NCI-H2227 treated with DMSO at 0.1 percent for 48 hours (cell line): ENCODE data around the gene APLP2.

Source experiments
- DNase-seq: peaks from one replicate; lab custom pipeline; 2025; lab: John Stamatoyannopoulos, UW

Gene APLP2

GRCh38 chr11:130120045-130120444, 50.4 kb downstream of the APLP2 start:
- no peak for DNase-seq

GRCh38 chr11:130121445-130121978, 51.8 kb downstream of the APLP2 start:
- DNase-seq: no peak

- DNase-seq: no peak
These were observed 52.5 kb downstream of the APLP2 start for GRCh38 chr11:130122141-130122575.

- DNase-seq: no peak
These were observed 53.8 kb downstream of the APLP2 start for GRCh38 chr11:130123414-130124040.

GRCh38 chr11:130124096-130124495, 54.4 kb downstream of the APLP2 start:
- DNase-seq: no peak

- no peak for DNase-seq
These were observed 55.9 kb downstream of the APLP2 start for GRCh38 chr11:130125638-130126037.

GRCh38 chr11:130126516-130126915, 56.8 kb downstream of the APLP2 start:
- DNase-seq: no peak

GRCh38 chr11:130127509-130127908, 57.8 kb downstream of the APLP2 start:
- no peak for DNase-seq

GRCh38 chr11:130128626-130129025, 58.9 kb downstream of the APLP2 start:
- no peak for DNase-seq

GRCh38 chr11:130129922-130130321, 60.2 kb downstream of the APLP2 start:
- no peak for DNase-seq

- peak; percentile 46 for DNase-seq
These were observed 62.5 kb downstream of the APLP2 start for GRCh38 chr11:130131961-130132850.

- no peak for DNase-seq
These were observed 64.0 kb downstream of the APLP2 start for GRCh38 chr11:130133716-130134115.

- DNase-seq: no peak
These were observed 66.4 kb downstream of the APLP2 start for GRCh38 chr11:130136107-130136506.

- DNase-seq: no peak
These were observed 68.3 kb downstream of the APLP2 start for GRCh38 chr11:130137999-130138398.

GRCh38 chr11:130139401-130139800, 69.7 kb downstream of the APLP2 start:
- no peak for DNase-seq

- no peak for DNase-seq
These were observed 72.1 kb downstream of the APLP2 start for GRCh38 chr11:130141561-130142341.

- no peak for DNase-seq
These were observed 74.4 kb downstream of the APLP2 start for GRCh38 chr11:130144141-130144540.

- peak; percentile 11 for DNase-seq
These were observed 75.2 kb downstream of the APLP2 start for GRCh38 chr11:130144861-130145281.

- DNase-seq: no peak
These were observed 75.7 kb downstream of the APLP2 start for GRCh38 chr11:130145311-130145812.

- DNase-seq: no peak
These were observed 76.5 kb downstream of the APLP2 start for GRCh38 chr11:130145975-130146776.

GRCh38 chr11:130146796-130147195, 77.1 kb downstream of the APLP2 start:
- DNase-seq: no peak
